Spleen (tissue), 11 donors: ENCODE measurements around the gene ACBD6. TPM values are rescaled to one million over a fixed set of nuclear protein-coding genes. Genes with fewer than 3 reads are reported as not detected.

Experiments
- DNase-seq: peaks from one replicate; pipeline ENCODE4 v3.0.0-alpha.2; 2020
- H3K27ac ChIP-seq, 8 donors: fragments of 200-600 bp; sonication (generic) in 7 of 8; 1 replicate in 4 of 8; 2 replicates in 4 of 8; pipeline versions ENCODE4 v1.5.0 to v1.8.0; 2016 to 2021; ENCODE audit warnings: inconsistent platforms in 4 of 8, mild to moderate bottlenecking in 4 of 8, moderate library complexity in 1 of 8
- H3K27me3 ChIP-seq, 7 donors: fragments of 200-600 bp; sonication (generic) in 6 of 7; replicated peaks in 1 of 7; 1 replicate in 4 of 7; 2 replicates in 3 of 7; pipeline versions ENCODE4 v1.5.0 to v1.8.0; 2016 to 2021; ENCODE audit warnings: inconsistent platforms in 3 of 7, mild to moderate bottlenecking in 1 of 7
- H3K36me3 ChIP-seq, 6 donors: fragments of 200-600 bp; sonication (generic) in 5 of 6; 1 replicate in 4 of 6; 2 replicates in 2 of 6; pipeline versions ENCODE4 v1.5.0 to v1.8.0; 2016 to 2021; ENCODE audit warnings: inconsistent platforms in 2 of 6
- H3K4me1 ChIP-seq, 6 donors: fragments of 200-600 bp; sonication (generic) in 5 of 6; 1 replicate in 3 of 6; 2 replicates in 3 of 6; pipeline versions ENCODE4 v1.5.0 to v1.8.0; 2016 to 2021; ENCODE audit warnings: inconsistent platforms in 3 of 6
- H3K4me3 ChIP-seq, 8 donors: fragments of 200-600 bp; sonication (generic) in 7 of 8; 1 replicate in 4 of 8; 2 replicates in 4 of 8; pipeline versions ENCODE4 v1.5.0 to v1.8.0; 2016 to 2021; ENCODE audit warnings: inconsistent platforms in 4 of 8, mild to moderate bottlenecking in 4 of 8, moderate library complexity in 2 of 8
- H3K9me3 ChIP-seq, 8 donors: fragments of 200-600 bp; sonication (generic) in 7 of 8; 1 replicate in 4 of 8; 2 replicates in 4 of 8; pipeline versions ENCODE4 v1.5.0 to v1.8.0; 2016 to 2021; ENCODE audit warnings: inconsistent platforms in 4 of 8
- CTCF ChIP-seq, 11 experiments: fragments of 200-600 bp in 7 of 11; fragments of 450-650 bp in 4 of 11; sonication (generic) in 4 of 11; IDR thresholded peaks in 8 of 11; conservative IDR thresholded peaks in 3 of 11; 1 replicate in 7 of 11; 2 replicates in 4 of 11; pipeline versions ENCODE4 v1.4.0 to v1.8.0; 2016 to 2021; ENCODE audit warnings: antibody characterized with exemption in 11 of 11, inconsistent platforms in 4 of 11, mild to moderate bottlenecking in 1 of 11
- POLR2A ChIP-seq, 3 donors: fragments of 450-650 bp; IDR thresholded peaks; one replicate each; pipeline ENCODE4 v1.5.1; 2017; ENCODE audit warnings: antibody characterized with exemption in 3 of 3, mild to moderate bottlenecking in 1 of 3
- POLR2AphosphoS5 ChIP-seq, 3 donors: sonication (generic); formaldehyde crosslinking; IDR thresholded peaks; one replicate each; pipeline ENCODE4 v1.5.1; 2017; ENCODE audit warnings: antibody characterized with exemption in 3 of 3
- WGBS, 5 donors: extraction: QIAGEN DNeasy Blood & Tissue Kit in 3 of 5; methylation state at CpG; one replicate each; pipeline versions ENCODE4 v1.1.5 to v1.1.7; 2013 to 2018; 5-methylcytosine and 5-hydroxymethylcytosine counted together
- intact Hi-C: fragments of 100-400 bp; cut with DNase I; formaldehyde crosslinking; loops from one replicate; pipeline ENCODE4 v1.15.0; 2023; ENCODE audit warnings: low total_unique reads
- polyA plus RNA-seq, 3 donors: library from polyadenylated mRNA; stranded (reverse); fragments of 200-250 nt; gene quantifications; one replicate each; pipeline ENCODE4 v1.2.1, GENCODE V29; 2013
- total RNA-seq, 7 donors: library from RNA; depleted of rRNA in 3 of 7; stranded (reverse); fragments of >200 nt in 3 of 7; fragmentation: NEBNext Ultra II Directional in 4 of 7; extraction: Animal tissue kit (Norgen Biotek cat#: 25700) in 4 of 7; gene quantifications; one replicate each; pipeline versions ENCODE4 v1.1.0 to v1.2.1, GENCODE V29; 2016 to 2021
- donor health status: healthy with polysubstance abuse.
- donor health status: DM: no; HTN: no; CAD: no; lungs with moderate emphysema.
- donor health status: DM: no; HTN: no; CAD: no.
- donor health status: Bipolar disorder and iron deficiency.
- donor health status: healthy.
- donor health status: DM: no; HTN: no; CAD: no.
- donor health status: DM: yes; HTN: yes; CAD: no.

The ACBD6 gene
- total and polyA plus RNA-seq, 10 donors = 27.2 to 62.9 (median 38.3) TPM

- TF ChIP-seq CTCF (IDR thresholded peaks at IDR 0.05 in 8 of 11, conservative IDR thresholded peaks at IDR 0.05 in 3 of 11) = no peak
- Histone ChIP-seq H3K27ac (no peak overlapping the region), H3K36me3 (no peaks in the 10 kb centered on the region), H3K4me1 (peaks cover 0 to 16% (median 0%) of the 10 kb centered on the region in 6 donors), H3K4me3 (no peak overlapping the region), H3K9me3 (no peaks in the 10 kb centered on the region), H3K27me3 (no peaks in the 10 kb centered on the region)
- WGBS, 5 donors = 80 to 90% (median 84%) methylated on average over 7 of the region's 7 CpGs
- no peak for DNase-seq
- intact Hi-C loops = no loop called here
These were observed 19.8 kb upstream of the ACBD6 start for GRCh38 chr1:180522213-180522515.

GRCh38 chr1:180521474-180522212 is 19.3 kb upstream of the ACBD6 start:
- no peak overlapping the region for H3K27ac ChIP-seq
- no peak for TF ChIP-seq POLR2AphosphoS5 (IDR thresholded peaks at IDR 0.05)
- no peak for TF ChIP-seq POLR2A (IDR thresholded peaks at IDR 0.05)
- no peak for TF ChIP-seq CTCF (IDR thresholded peaks at IDR 0.05 in 8 of 11, conservative IDR thresholded peaks at IDR 0.05 in 3 of 11)
- H3K9me3 ChIP-seq = no peaks in the 10 kb centered on the region
- 67 to 79% (median 75%) methylated on average over 9 of the region's 9 CpGs for whole genome bisulfite sequencing, 5 donors
- no peak for DNase-seq
- peaks cover 0 to 16% (median 0%) of the 10 kb centered on the region in 6 donors for H3K4me1 ChIP-seq
- no peaks in the 10 kb centered on the region for H3K27me3 ChIP-seq
- no peaks in the 10 kb centered on the region for H3K36me3 ChIP-seq
- intact Hi-C loops = no loop called here
- H3K4me3 ChIP-seq = no peak overlapping the region

GRCh38 chr1:180519846-180520245 is 17.5 kb upstream of the ACBD6 start:
- Histone ChIP-seq H3K27ac (no peak overlapping the region), H3K36me3 (no peaks in the 10 kb centered on the region), H3K4me3 (no peak overlapping the region), H3K27me3 (no peaks in the 10 kb centered on the region), H3K9me3 (no peaks in the 10 kb centered on the region), H3K4me1 (peaks cover 0 to 16% (median 6%) of the 10 kb centered on the region in 6 donors)
- intact Hi-C loops = loop anchor here (5.0 kb wide), 2 partner anchors 342 to 647 kb away; no protein-coding TSS in a partner anchor
- TF ChIP-seq CTCF (IDR thresholded peaks at IDR 0.05 in 8 of 11, conservative IDR thresholded peaks at IDR 0.05 in 3 of 11) (no peak), POLR2AphosphoS5 (IDR thresholded peaks at IDR 0.05) (no peak), POLR2A (IDR thresholded peaks at IDR 0.05) (no peak)
- WGBS, 5 donors = 35 to 50% (median 39%) methylated on average over 4 of the region's 4 CpGs
- no peak for DNase-seq

- Histone ChIP-seq H3K27me3 (peaks cover 0 to 10% (median 0%) of the 10 kb centered on the region in 7 donors), H3K36me3 (no peaks in the 10 kb centered on the region), H3K4me3 (no peak overlapping the region), H3K4me1 (peaks cover 0 to 16% (median 6%) of the 10 kb centered on the region in 6 donors), H3K27ac (no peak overlapping the region), H3K9me3 (no peaks in the 10 kb centered on the region)
- 12 to 23% (median 14%) methylated on average over 8 of the region's 8 CpGs for WGBS, 5 donors
- intact Hi-C loops = loop anchor here (5.0 kb wide), 2 partner anchors 346 to 651 kb away; no protein-coding TSS in a partner anchor
- TF ChIP-seq POLR2A (IDR thresholded peaks at IDR 0.05) (no peak), CTCF (IDR thresholded peaks at IDR 0.05 in 8 of 11, conservative IDR thresholded peaks at IDR 0.05 in 3 of 11) (peak; percentile 57 to 90 (median 82)), POLR2AphosphoS5 (IDR thresholded peaks at IDR 0.05) (no peak)
- no peak for DNase-seq
These were observed 13.5 kb upstream of the ACBD6 start for GRCh38 chr1:180515857-180516388.
